Glomerular endothelial cell (primary cell): ENCODE measurements around the gene ATR. TPM values are rescaled to one million over a fixed set of nuclear protein-coding genes. Genes with fewer than 3 reads are reported as not detected.
A peak's percentile ranks its signal among the peaks of the same experiment; 100 is the strongest.

Source experiments
- DNase-seq: peaks from one replicate; pipeline ENCODE4 v3.0.0-alpha.2; 2011; ENCODE audit warnings: low read depth, low spot score; ENCODE audit errors: extremely low read depth
- total RNA-seq: library from RNA; depleted of rRNA; stranded (reverse); fragments of >200 nt; gene quantifications from 2 replicates; pipeline ENCODE4 v1.2.3, GENCODE V29; 2015

The ATR gene
- total RNA-seq, 1 donor from 2014 or later = 19.5 TPM

GRCh38 chr3:142534543-142534942 is 44.0 kb downstream of the ATR start:
- no peak for DNase-seq

GRCh38 chr3:142530296-142530695 is 48.2 kb downstream of the ATR start:
- DNase-seq = no peak

GRCh38 chr3:142523921-142524566 is 54.5 kb downstream of the ATR start:
- no peak for DNase-seq

- DNase-seq = no peak
These were observed 69.5 kb downstream of the ATR start for GRCh38 chr3:142509079-142509478.

- DNase-seq = no peak
These were observed 71.3 kb downstream of the ATR start for GRCh38 chr3:142507241-142507640.

- no peak for DNase-seq
These were observed 76.1 kb downstream of the ATR start for GRCh38 chr3:142502187-142502985.

GRCh38 chr3:142501004-142501926 is 77.3 kb downstream of the ATR start:
- DNase-seq = peak; percentile 61

GRCh38 chr3:142500211-142500610 is 78.3 kb downstream of the ATR start:
- no peak for DNase-seq

- DNase-seq = no peak
These were observed 79.9 kb downstream of the ATR start for GRCh38 chr3:142498397-142499180.

- DNase-seq = no peak
These were observed 80.8 kb downstream of the ATR start for GRCh38 chr3:142497729-142498128.

GRCh38 chr3:142495103-142495502 is 83.4 kb downstream of the ATR start:
- DNase-seq = no peak

GRCh38 chr3:142492184-142492583 is 86.3 kb downstream of the ATR start:
- no peak for DNase-seq

GRCh38 chr3:142489572-142490323 is 88.8 kb downstream of the ATR start:
- DNase-seq = no peak

GRCh38 chr3:142484912-142485435 is 93.6 kb downstream of the ATR start:
- no peak for DNase-seq

GRCh38 chr3:142481196-142481595 is 97.3 kb downstream of the ATR start:
- no peak for DNase-seq

- no peak for DNase-seq
These were observed 107.7 kb downstream of the ATR start for GRCh38 chr3:142470826-142471225.

GRCh38 chr3:142468456-142468855 is 110.1 kb downstream of the ATR start:
- no peak for DNase-seq

GRCh38 chr3:142467768-142468167 is 110.8 kb downstream of the ATR start:
- DNase-seq = no peak

GRCh38 chr3:142460689-142461088 is 117.8 kb downstream of the ATR start:
- no peak for DNase-seq

- DNase-seq = no peak
These were observed 118.6 kb downstream of the ATR start for GRCh38 chr3:142459929-142460328.
